ENCODE results near the gene GALNT9. TPM values are rescaled to one million over a fixed set of nuclear protein-coding genes. Genes with fewer than 3 reads are reported as not detected.

Gene GALNT9
- total and polyA plus RNA-seq, 8 donors, result 0.15 to 3.1 (median 0.19) TPM; not detected in 5

- Histone ChIP-seq H3K27me3 (peaks cover 0 to 71% (median 20%) of the 10 kb centered on the region in 3 donors), H3K4me3 (no peak overlapping the region), H3K4me1 (no peaks in the 10 kb centered on the region), H3K27ac (no peak overlapping the region), H3K9me3 (peaks cover 0 to 17% (median 14%) of the 10 kb centered on the region in 4 donors), H3K36me3 (no peaks in the 10 kb centered on the region)
- intact Hi-C loops (cut with DNase I; ENCODE audit: low total_unique reads), result no loop called here
- DNase-seq, result no peak
- WGBS, 5 donors, result 60 to 73% (median 64%) methylated on average over 18 of the region's 18 CpGs
- no peak for TF ChIP-seq POLR2AphosphoS5 (IDR thresholded peaks at IDR 0.05)
- no peak for TF ChIP-seq EP300 (IDR thresholded peaks at IDR 0.05)
- TF ChIP-seq CTCF (IDR thresholded peaks at IDR 0.05), result no peak
- TF ChIP-seq POLR2A (IDR thresholded peaks at IDR 0.05), result no peak
Measured at GRCh38 chr12:132367852-132368251, 38.5 kb upstream of the GALNT9 start.

GRCh38 chr12:132367071-132367851 is 37.9 kb upstream of the GALNT9 start:
- intact Hi-C loops (cut with DNase I; ENCODE audit: low total_unique reads), result no loop called here
- H3K4me3 ChIP-seq, result no peak overlapping the region
- peaks cover 0 to 17% (median 14%) of the 10 kb centered on the region in 4 donors for H3K9me3 ChIP-seq
- DNase-seq, result peak in 1 of 2 donors; percentile 45
- H3K27ac ChIP-seq, result no peak overlapping the region
- WGBS, 5 donors, result 77 to 81% (median 80%) methylated on average over 30 to 31 of the region's 31 CpGs
- TF ChIP-seq CTCF (IDR thresholded peaks at IDR 0.05) (no peak), POLR2AphosphoS5 (IDR thresholded peaks at IDR 0.05) (no peak), POLR2A (IDR thresholded peaks at IDR 0.05) (no peak), EP300 (IDR thresholded peaks at IDR 0.05) (no peak)
- H3K4me1 ChIP-seq, result no peaks in the 10 kb centered on the region
- H3K27me3 ChIP-seq, result peaks cover 0 to 65% (median 18%) of the 10 kb centered on the region in 3 donors
- H3K36me3 ChIP-seq, result no peaks in the 10 kb centered on the region

GRCh38 chr12:132366341-132366861 is 37.0 kb upstream of the GALNT9 start:
- intact Hi-C loops (cut with DNase I; ENCODE audit: low total_unique reads), result no loop called here
- H3K9me3 ChIP-seq, result peaks cover 0 to 11% (median 8%) of the 10 kb centered on the region in 4 donors

More at GRCh38 chr12:132366341-132366861, 37.0 kb upstream of the GALNT9 start:
- no peak overlapping the region for H3K4me3 ChIP-seq
- H3K4me1 ChIP-seq, result no peaks in the 10 kb centered on the region
- no peaks in the 10 kb centered on the region for H3K36me3 ChIP-seq
- 29 to 50% (median 41%) methylated on average over 10 to 17 of the region's 17 CpGs for WGBS, 5 donors
- no peak for TF ChIP-seq EP300 (IDR thresholded peaks at IDR 0.05)
- TF ChIP-seq CTCF (IDR thresholded peaks at IDR 0.05), result no peak
- no peak for TF ChIP-seq POLR2AphosphoS5 (IDR thresholded peaks at IDR 0.05)
- TF ChIP-seq POLR2A (IDR thresholded peaks at IDR 0.05), result no peak
- H3K27ac ChIP-seq, result no peak overlapping the region
- peak in 1 of 2 donors; percentile 32 for DNase-seq
- peaks cover 0 to 56% (median 14%) of the 10 kb centered on the region in 3 donors for H3K27me3 ChIP-seq
